ENCODE results near the gene TK2.

GRCh38 chr16:66551348-66551759 lies 1.4 kb upstream of the TK2 start:
- TF ChIP-seq CTCF (IDR thresholded peaks at IDR 0.05; ENCODE audit: insufficient read depth, low read length, poor library complexity, severe bottlenecking) (no peak), EZH2phosphoT487 (conservative IDR thresholded peaks at IDR 0.05; ENCODE audit: low read length) (no peak)
